PC-3 (cell line): ENCODE measurements around the gene TMEM242. TPM values are rescaled to one million over a fixed set of nuclear protein-coding genes. Genes with fewer than 3 reads are reported as not detected.

Experiments used
- ATAC-seq: fragments of 200-7000 bp; cut with Tn5 transposase; 2 replicates; pipeline ENCODE4 v1.9.1; 2020; ENCODE audit warnings: mild to moderate bottlenecking, moderate library complexity
- BruUV-seq: library from RNA; stranded (reverse); fragments of 400-500 nt; replicated peaks from 2 replicates; lab custom pipeline; 2021; lab: Mats Ljungman, UMichigan
- CTCF ChIA-PET: fragments of 300-600 bp; sonication (Branson Sonifier 250); formaldehyde crosslinking; loops from one replicate; lab custom pipeline; 2022; ENCODE audit warnings: antibody characterized with exemption; lab: Charles Lee
- POLR2A ChIA-PET: fragments of 300-600 bp; sonication (Branson Sonifier 250); formaldehyde crosslinking; loops from one replicate; lab custom pipeline; 2022; ENCODE audit warnings: antibody characterized with exemption; ENCODE audit not compliant: unreplicated experiment; lab: Charles Lee
- DNase-seq: peaks from one replicate; pipeline ENCODE4 v3.0.0-alpha.2; 2015
- H2AFZ ChIP-seq: fragments of 300-600 bp; sonication (generic); 2 replicates; pipeline ENCODE4 v1.6.0; 2016; ENCODE audit warnings: antibody characterized with exemption, low read length
- H3F3A ChIP-seq: fragments of 300-600 bp; sonication (generic); one replicate; pipeline ENCODE4 v1.6.0; 2017; ENCODE audit warnings: antibody characterized with exemption, low read length, control low read depth, mild to moderate bottlenecking; ENCODE audit not compliant: unreplicated experiment
- H3K27ac ChIP-seq: fragments of 300-600 bp; sonication (generic); 2 replicates; pipeline ENCODE4 v1.5.1; 2016; ENCODE audit warnings: mild to moderate bottlenecking, low read length
- H3K27me3 ChIP-seq: fragments of 300-600 bp; sonication (generic); 2 replicates; pipeline ENCODE4 v1.6.1; 2016; ENCODE audit warnings: low read length, mixed read lengths
- H3K36me3 ChIP-seq: fragments of 300-600 bp; sonication (generic); 2 replicates; pipeline ENCODE4 v1.6.1; 2016; ENCODE audit warnings: low read depth, mixed run types, low read length, mixed read lengths
- H3K4me1 ChIP-seq: fragments of 300-600 bp; sonication (generic); 2 replicates; pipeline ENCODE4 v1.5.1; 2016; ENCODE audit warnings: low read length; ENCODE audit not compliant: insufficient read depth
- H3K4me2 ChIP-seq: fragments of 300-600 bp; sonication (generic); 2 replicates; pipeline ENCODE4 v1.6.0; 2016; ENCODE audit warnings: low read length
- H3K4me3 ChIP-seq: fragments of 300-600 bp; sonication (generic); 2 replicates; pipeline ENCODE4 v1.5.1; 2016; ENCODE audit warnings: mild to moderate bottlenecking, low read length, mixed read lengths
- H3K79me2 ChIP-seq: fragments of 300-600 bp; sonication (generic); 2 replicates; pipeline ENCODE4 v1.6.1; 2017; ENCODE audit warnings: low read length, mixed read lengths
- H3K9ac ChIP-seq: fragments of 300-600 bp; sonication (generic); 2 replicates; pipeline ENCODE4 v1.6.0; 2016; ENCODE audit warnings: mild to moderate bottlenecking, low read length
- H3K9me2 ChIP-seq: fragments of 300-600 bp; sonication (generic); replicated peaks from 2 replicates; pipeline ENCODE4 v1.6.1; 2016; ENCODE audit warnings: mixed run types, low read length, mixed read lengths
- H3K9me3 ChIP-seq: fragments of 300-600 bp; sonication (generic); 2 replicates; pipeline ENCODE4 v1.6.1; 2016; ENCODE audit warnings: low read length, mixed read lengths
- H4K20me1 ChIP-seq: fragments of 300-600 bp; sonication (generic); 2 replicates; pipeline ENCODE4 v1.6.1; 2016; ENCODE audit warnings: low read length, mixed read lengths
- EZH2 ChIP-seq: fragments of 300-600 bp; sonication (generic); IDR thresholded peaks from one replicate; pipeline ENCODE4 v1.6.1; 2017; ENCODE audit warnings: antibody characterized with exemption, mild to moderate bottlenecking, low read length; ENCODE audit not compliant: unreplicated experiment
- EZH2phosphoT487 ChIP-seq: fragments of 300-600 bp; sonication (generic); IDR thresholded peaks from 2 replicates; pipeline ENCODE4 v1.6.1; 2018; ENCODE audit warnings: mild to moderate bottlenecking, antibody characterized with exemption, low read length, borderline replicate concordance
- intact Hi-C: fragments of 100-400 bp; cut with micrococcal nuclease; formaldehyde crosslinking; loops from 2 replicates; pipeline ENCODE4 v1.9.0; 2023
- total RNA-seq: library from RNA; depleted of rRNA; stranded (reverse); fragments of >200 nt; gene quantifications from 2 replicates; pipeline ENCODE4 v1.2.3, GENCODE V29; 2014
- TF ChIP-seq, protein P1 (sequence below): fragments of 300-600 bp; sonication (generic); conservative IDR thresholded peaks from 2 replicates; pipeline ENCODE4 v1.5.1; 2017; ENCODE audit warnings: antibody characterized with exemption, low read depth, mild to moderate bottlenecking, low read length

TMEM242 gene
- total RNA-seq, 1 experiment from 2014 or later: 7.9 TPM

DNA sequence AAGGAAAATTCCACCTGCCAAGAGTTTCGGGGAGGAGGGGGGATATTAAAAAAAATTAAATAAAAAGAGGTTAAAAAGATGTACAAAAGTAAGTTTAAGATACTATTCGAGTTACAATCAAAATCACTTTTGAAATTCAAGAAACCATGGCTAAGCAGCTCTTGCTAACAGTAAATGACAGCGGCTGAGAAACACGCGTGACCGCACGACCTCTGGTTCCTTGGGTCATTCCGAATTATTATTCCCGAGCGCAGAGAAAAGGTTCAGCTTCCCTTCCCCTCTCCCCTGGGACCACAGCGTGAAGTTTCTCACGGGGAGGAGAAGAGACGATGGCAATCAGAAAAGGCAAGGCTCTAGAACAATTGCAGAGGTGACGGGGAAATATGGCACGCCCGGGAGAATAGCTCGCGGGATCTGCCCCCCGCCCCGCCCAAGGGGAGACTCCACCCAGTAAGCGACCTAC, 496 bp downstream of the TMEM242 start:
- H3F3A ChIP-seq: no peaks in the 10 kb centered on the region
- no peaks in the 10 kb centered on the region for H3K9me3 ChIP-seq
- H3K4me1 ChIP-seq: peaks cover 7% of the 10 kb centered on the region
- H3K36me3 ChIP-seq: no peaks in the 10 kb centered on the region; the same call in 1 of the 2 replicates
- H3K79me2 ChIP-seq: peaks cover 20% of the 10 kb centered on the region
- intact Hi-C loops: loop anchor here (2.0 to 5.0 kb wide), 2 partner anchors 58 to 104 kb away; partner anchors contain the start of gene ZDHHC14
- peak overlapping the region; percentile 91 for H2AFZ ChIP-seq
- peak overlapping the region; percentile 85 for H3K4me2 ChIP-seq
- no peaks in the 10 kb centered on the region for H3K27me3 ChIP-seq
- ATAC-seq (peak; percentile 86; the same call in 1 of the 2 replicates), DNase-seq (peak; percentile 68)
- POLR2A ChIA-PET: no interaction called here
- TF ChIP-seq EZH2 (no peak), EZH2phosphoT487 (no peak)
- TF ChIP-seq, protein P1, sequence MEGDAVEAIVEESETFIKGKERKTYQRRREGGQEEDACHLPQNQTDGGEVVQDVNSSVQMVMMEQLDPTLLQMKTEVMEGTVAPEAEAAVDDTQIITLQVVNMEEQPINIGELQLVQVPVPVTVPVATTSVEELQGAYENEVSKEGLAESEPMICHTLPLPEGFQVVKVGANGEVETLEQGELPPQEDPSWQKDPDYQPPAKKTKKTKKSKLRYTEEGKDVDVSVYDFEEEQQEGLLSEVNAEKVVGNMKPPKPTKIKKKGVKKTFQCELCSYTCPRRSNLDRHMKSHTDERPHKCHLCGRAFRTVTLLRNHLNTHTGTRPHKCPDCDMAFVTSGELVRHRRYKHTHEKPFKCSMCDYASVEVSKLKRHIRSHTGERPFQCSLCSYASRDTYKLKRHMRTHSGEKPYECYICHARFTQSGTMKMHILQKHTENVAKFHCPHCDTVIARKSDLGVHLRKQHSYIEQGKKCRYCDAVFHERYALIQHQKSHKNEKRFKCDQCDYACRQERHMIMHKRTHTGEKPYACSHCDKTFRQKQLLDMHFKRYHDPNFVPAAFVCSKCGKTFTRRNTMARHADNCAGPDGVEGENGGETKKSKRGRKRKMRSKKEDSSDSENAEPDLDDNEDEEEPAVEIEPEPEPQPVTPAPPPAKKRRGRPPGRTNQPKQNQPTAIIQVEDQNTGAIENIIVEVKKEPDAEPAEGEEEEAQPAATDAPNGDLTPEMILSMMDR: no peak
- peak overlapping the region; percentile 84 for H3K9ac ChIP-seq
- H3K27ac ChIP-seq: peak overlapping the region; percentile 56
- CTCF ChIA-PET: interaction anchor here (0.6 to 1.3 kb wide), 2 partner anchors 8 to 282 kb away, joined by 3 to 7 read pairs; no protein-coding TSS in a partner anchor
- BruUV-seq: no TSS peak
- H4K20me1 ChIP-seq: no peaks in the 10 kb centered on the region
- H3K4me3 ChIP-seq: peak overlapping the region; percentile 85
- no peaks in the 10 kb centered on the region for H3K9me2 ChIP-seq

DNA sequence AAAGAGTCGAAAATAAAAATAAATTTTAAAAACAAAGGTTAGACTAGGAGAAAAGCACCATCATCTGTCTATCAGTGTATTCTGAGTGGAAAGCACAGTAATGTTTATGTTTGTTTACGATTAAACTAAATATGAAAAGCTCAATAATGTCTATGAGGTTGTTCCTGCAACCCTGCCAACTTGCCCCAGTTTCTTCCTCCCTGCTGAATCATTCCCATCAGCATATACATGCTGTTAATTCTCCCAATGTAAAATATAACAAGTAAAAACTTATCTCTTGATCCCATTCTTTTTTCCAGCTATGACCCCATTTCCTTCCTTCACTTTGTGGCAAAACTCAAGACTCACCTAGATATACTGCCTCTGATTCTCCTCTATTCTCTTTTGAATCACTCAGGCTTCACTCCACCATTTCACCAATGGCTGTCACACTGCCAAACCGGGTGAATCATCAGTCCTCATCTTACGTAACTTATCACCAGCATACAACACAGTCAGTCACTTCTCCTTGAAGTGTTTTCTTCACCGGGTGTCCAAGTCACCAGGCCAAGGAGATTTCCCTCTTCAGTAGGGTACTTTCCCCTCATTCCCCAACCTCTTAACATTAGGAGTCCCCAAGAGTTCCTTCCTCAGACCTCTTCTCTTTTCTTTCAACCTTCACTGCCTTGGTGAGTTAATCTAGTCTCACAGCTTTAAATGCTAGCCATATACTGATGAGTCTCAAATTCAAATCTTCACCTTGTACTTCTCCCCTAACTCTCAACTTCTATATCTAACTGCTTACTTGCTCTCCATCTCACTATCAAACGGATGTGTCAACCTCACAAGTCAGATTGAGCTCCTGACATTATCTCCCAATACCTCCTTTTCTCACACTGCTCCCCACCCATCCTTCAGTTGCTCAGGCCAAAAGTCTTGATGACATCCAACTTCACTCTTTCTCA, 6.2 kb downstream of the TMEM242 start:
- peak; percentile 83 for ATAC-seq
- peak; percentile 91 for DNase-seq
- H2AFZ ChIP-seq: no peak overlapping the region
- ChIA-PET POLR2A (no interaction called here), CTCF (no interaction called here)
- peaks cover 16% of the 10 kb centered on the region for H3K79me2 ChIP-seq
- no peak overlapping the region for H3K9ac ChIP-seq
- H3K4me3 ChIP-seq: no peak overlapping the region
- intact Hi-C loops: loop anchor here (1.0 to 5.0 kb wide), 2 partner anchors 220 to 297 kb away; no protein-coding TSS in a partner anchor
- no peaks in the 10 kb centered on the region for H3F3A ChIP-seq
- H3K27ac ChIP-seq: peak overlapping the region; percentile 16; the same call in 1 of the 2 replicates
- TF ChIP-seq, protein P1: no peak
- TF ChIP-seq EZH2phosphoT487 (no peak), EZH2 (no peak)
- BruUV-seq: no TSS peak
- H3K4me1 ChIP-seq: peaks cover 14% of the 10 kb centered on the region
- no peak overlapping the region for H3K4me2 ChIP-seq
- no peaks in the 10 kb centered on the region for H3K9me2 ChIP-seq
- no peaks in the 10 kb centered on the region for H4K20me1 ChIP-seq
- H3K27me3 ChIP-seq: no peaks in the 10 kb centered on the region
- H3K36me3 ChIP-seq: peaks cover 15% of the 10 kb centered on the region; the same call in 1 of the 2 replicates
- no peaks in the 10 kb centered on the region for H3K9me3 ChIP-seq
